ENCODE measurements around the gene SCN3A.

DNA sequence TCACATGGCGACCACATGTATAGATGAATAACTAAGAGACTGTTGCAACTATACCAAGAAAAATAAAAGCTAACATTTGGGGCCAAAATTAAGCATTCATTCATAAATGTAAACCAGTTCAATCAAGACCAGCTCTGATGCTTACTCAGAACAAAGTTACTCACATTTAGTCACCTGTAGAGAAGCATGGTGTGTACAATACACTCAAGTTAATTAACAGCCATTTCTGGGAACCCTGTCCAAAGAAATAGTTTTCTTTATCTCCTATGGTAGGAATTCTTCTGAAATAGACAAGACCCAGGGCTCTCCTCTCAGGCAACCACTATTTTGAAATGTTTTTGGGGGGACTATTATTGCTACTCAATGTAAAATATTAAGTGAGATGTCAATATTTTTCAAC is 1.6 kb downstream of the SCN3A start:
- TF ChIP-seq, protein P1, sequence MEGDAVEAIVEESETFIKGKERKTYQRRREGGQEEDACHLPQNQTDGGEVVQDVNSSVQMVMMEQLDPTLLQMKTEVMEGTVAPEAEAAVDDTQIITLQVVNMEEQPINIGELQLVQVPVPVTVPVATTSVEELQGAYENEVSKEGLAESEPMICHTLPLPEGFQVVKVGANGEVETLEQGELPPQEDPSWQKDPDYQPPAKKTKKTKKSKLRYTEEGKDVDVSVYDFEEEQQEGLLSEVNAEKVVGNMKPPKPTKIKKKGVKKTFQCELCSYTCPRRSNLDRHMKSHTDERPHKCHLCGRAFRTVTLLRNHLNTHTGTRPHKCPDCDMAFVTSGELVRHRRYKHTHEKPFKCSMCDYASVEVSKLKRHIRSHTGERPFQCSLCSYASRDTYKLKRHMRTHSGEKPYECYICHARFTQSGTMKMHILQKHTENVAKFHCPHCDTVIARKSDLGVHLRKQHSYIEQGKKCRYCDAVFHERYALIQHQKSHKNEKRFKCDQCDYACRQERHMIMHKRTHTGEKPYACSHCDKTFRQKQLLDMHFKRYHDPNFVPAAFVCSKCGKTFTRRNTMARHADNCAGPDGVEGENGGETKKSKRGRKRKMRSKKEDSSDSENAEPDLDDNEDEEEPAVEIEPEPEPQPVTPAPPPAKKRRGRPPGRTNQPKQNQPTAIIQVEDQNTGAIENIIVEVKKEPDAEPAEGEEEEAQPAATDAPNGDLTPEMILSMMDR (IDR thresholded peaks at IDR 0.05; ENCODE audit: low read length), result no peak
- no peak for TF ChIP-seq EZH2 (optimal IDR thresholded peaks at IDR 0.05; ENCODE audit: low read depth, low read length)

Data from MM.1S (cell line).